B cell (primary cell): ENCODE measurements around the gene TKT. TPM values are rescaled to one million over a fixed set of nuclear protein-coding genes. Genes with fewer than 3 reads are reported as not detected.

ENCODE experiments used
- ATAC-seq: fragments of 200-7000 bp; cut with Tn5 transposase; one replicate; pipeline ENCODE4 v1.10.0; 2021; ENCODE audit warnings: low read depth, mild to moderate bottlenecking, moderate number of reproducible peaks, moderate library complexity
- CTCF ChIA-PET: fragments of 350-600 bp; sonication (Branson Sonifier 250); formaldehyde crosslinking; loops from one replicate; lab custom pipeline; 2021; ENCODE audit warnings: antibody characterized with exemption, inconsistent platforms; lab: Charles Lee
- POLR2A ChIA-PET: fragments of 350-600 bp; sonication (Branson Sonifier 250); formaldehyde crosslinking; loops from one replicate; lab custom pipeline; 2021; ENCODE audit warnings: antibody characterized with exemption; lab: Charles Lee
- DNase-seq: peaks from one replicate; pipeline ENCODE4 v3.0.0; 2013
- H2AFZ ChIP-seq: 2 replicates; pipeline ENCODE4 v1.6.1; 2012; ENCODE audit warnings: mild to moderate bottlenecking, low read depth, low read length; ENCODE audit not compliant: insufficient read depth, poor library complexity, severe bottlenecking
- H3K27ac ChIP-seq, 2 donors: 1 replicate in 1 of 2; 2 replicates in 1 of 2; pipeline ENCODE4 v1.5.1; 2012 to 2013; ENCODE audit warnings: low read length in 2 of 2, mild to moderate bottlenecking in 2 of 2, moderate library complexity in 1 of 2
- H3K27me3 ChIP-seq, 4 experiments: fragments of 200-600 bp in 1 of 4; sonication (generic) in 1 of 4; replicated peaks in 1 of 4; 1 replicate in 2 of 4; 2 replicates in 2 of 4; pipeline versions ENCODE4 v1.6.1 to v1.7.0; 2013 to 2016; ENCODE audit warnings: low read length in 3 of 4, mild to moderate bottlenecking in 2 of 4, mixed read lengths in 1 of 4, moderate library complexity in 1 of 4; ENCODE audit not compliant: insufficient read depth in 4 of 4, control insufficient read depth in 3 of 4; ENCODE audit errors: control extremely low read depth in 1 of 4
- H3K36me3 ChIP-seq, 2 experiments: replicated peaks in 1 of 2; 1 replicate in 1 of 2; 2 replicates in 1 of 2; pipeline versions ENCODE4 v1.6.1 to v1.7.1; 2013; ENCODE audit warnings: low read length in 1 of 2; ENCODE audit not compliant: insufficient read depth in 2 of 2, control insufficient read depth in 1 of 2; ENCODE audit errors: control extremely low read depth in 1 of 2, extremely low read depth in 1 of 2
- H3K4me1 ChIP-seq, 2 donors: fragments of 200-600 bp in 1 of 2; sonication (generic) in 1 of 2; 1 replicate in 1 of 2; 2 replicates in 1 of 2; pipeline versions ENCODE4 v1.5.1 to v1.6.1; 2013 to 2017; ENCODE audit warnings: low read length in 2 of 2; ENCODE audit not compliant: control insufficient read depth in 2 of 2, insufficient read depth in 2 of 2
- H3K4me2 ChIP-seq: replicated peaks from 2 replicates; pipeline ENCODE3; 2012; ENCODE audit warnings: mild to moderate bottlenecking, low read depth, low read length; ENCODE audit not compliant: poor library complexity, severe bottlenecking
- H3K4me3 ChIP-seq, 5 experiments: fragments of 200-600 bp in 1 of 5; sonication (generic) in 1 of 5; 1 replicate in 3 of 5; 2 replicates in 2 of 5; pipeline versions ENCODE4 v1.5.1 to v1.7.0; 2011 to 2016; ENCODE audit warnings: low read length in 4 of 5, mild to moderate bottlenecking in 4 of 5, low read depth in 2 of 5, control low read depth in 1 of 5, moderate library complexity in 1 of 5; ENCODE audit not compliant: insufficient read depth in 1 of 5; ENCODE audit errors: control extremely low read depth in 1 of 5, extremely low read depth in 1 of 5
- H3K79me2 ChIP-seq: fragments of 200-600 bp; sonication (generic); one replicate; pipeline ENCODE4 v1.6.0; 2016; ENCODE audit warnings: low read length; ENCODE audit not compliant: control insufficient read depth, insufficient read depth
- H3K9ac ChIP-seq: fragments of 200-600 bp; sonication (generic); 2 replicates; pipeline ENCODE4 v1.6.1; 2017; ENCODE audit warnings: mild to moderate bottlenecking, low read length, moderate library complexity
- H3K9me3 ChIP-seq, 3 donors: one replicate each; pipeline versions ENCODE4 v1.6.1 to v1.7.1; 2013; ENCODE audit warnings: low read length in 2 of 3; ENCODE audit not compliant: control insufficient read depth in 2 of 3, insufficient read depth in 1 of 3; ENCODE audit errors: control extremely low read depth in 1 of 3
- H4K20me1 ChIP-seq: 2 replicates; pipeline ENCODE4 v1.6.0; 2012; ENCODE audit warnings: mild to moderate bottlenecking, low read length; ENCODE audit not compliant: insufficient read depth, control insufficient read depth, poor library complexity, severe bottlenecking
- H3K27ac Mint-ChIP-seq: one replicate; pipeline ENCODE4 v1.8.0; 2021; ENCODE audit warnings: mixed read lengths
- H3K27me3 Mint-ChIP-seq: one replicate; pipeline ENCODE4 v1.8.0; 2021; ENCODE audit warnings: mixed read lengths
- H3K4me1 Mint-ChIP-seq: one replicate; pipeline ENCODE4 v1.8.0; 2021; ENCODE audit warnings: mixed read lengths
- H3K4me3 Mint-ChIP-seq: one replicate; pipeline ENCODE4 v1.8.0; 2021; ENCODE audit warnings: mixed read lengths
- H3K9me3 Mint-ChIP-seq: one replicate; pipeline ENCODE4 v1.8.0; 2022; ENCODE audit warnings: mixed read lengths; ENCODE audit not compliant: insufficient read depth
- EZH2 ChIP-seq: IDR thresholded peaks from 2 replicates; pipeline ENCODE4 v1.6.1; 2012; ENCODE audit warnings: borderline replicate concordance, low read depth, mild to moderate bottlenecking, moderate library complexity, low read length; ENCODE audit not compliant: insufficient read depth, poor library complexity, severe bottlenecking
- WGBS: methylation state at CpG from one replicate; pipeline ENCODE4 v1.1.5; 2013; ENCODE audit warnings: missing lambda C conversion rate; ENCODE audit not compliant: insufficient coverage; 5-methylcytosine and 5-hydroxymethylcytosine counted together
- intact Hi-C: fragments of 100-400 bp; cut with micrococcal nuclease; formaldehyde crosslinking; loops from one replicate; pipeline ENCODE4 v1.10.0; 2022
- polyA plus RNA-seq: library from polyadenylated mRNA; depleted of rRNA; stranded (reverse); fragments of >200 nt; gene quantifications from 2 replicates; pipeline ENCODE4 v1.2.3, GENCODE V29; 2012
- total RNA-seq, 2 donors: library from RNA; stranded (reverse); fragments of 120-200 nt in 1 of 2; gene quantifications; 1 replicate in 1 of 2; 2 replicates in 1 of 2; pipeline versions ENCODE4 v1.2.3 to v1.2.4, GENCODE V29; 2013 to 2022
- TF ChIP-seq, protein P1 (sequence below): fragments of 200-600 bp; IDR thresholded peaks from one replicate; pipeline ENCODE4 v1.8.0; 2022; ENCODE audit warnings: antibody characterized with exemption, mild to moderate bottlenecking

Gene TKT
- total and polyA plus RNA-seq, 2 donors (not counting 1 experiment from before 2014, with no cell fraction given) = 69.5 to 81.0 TPM

DNA sequence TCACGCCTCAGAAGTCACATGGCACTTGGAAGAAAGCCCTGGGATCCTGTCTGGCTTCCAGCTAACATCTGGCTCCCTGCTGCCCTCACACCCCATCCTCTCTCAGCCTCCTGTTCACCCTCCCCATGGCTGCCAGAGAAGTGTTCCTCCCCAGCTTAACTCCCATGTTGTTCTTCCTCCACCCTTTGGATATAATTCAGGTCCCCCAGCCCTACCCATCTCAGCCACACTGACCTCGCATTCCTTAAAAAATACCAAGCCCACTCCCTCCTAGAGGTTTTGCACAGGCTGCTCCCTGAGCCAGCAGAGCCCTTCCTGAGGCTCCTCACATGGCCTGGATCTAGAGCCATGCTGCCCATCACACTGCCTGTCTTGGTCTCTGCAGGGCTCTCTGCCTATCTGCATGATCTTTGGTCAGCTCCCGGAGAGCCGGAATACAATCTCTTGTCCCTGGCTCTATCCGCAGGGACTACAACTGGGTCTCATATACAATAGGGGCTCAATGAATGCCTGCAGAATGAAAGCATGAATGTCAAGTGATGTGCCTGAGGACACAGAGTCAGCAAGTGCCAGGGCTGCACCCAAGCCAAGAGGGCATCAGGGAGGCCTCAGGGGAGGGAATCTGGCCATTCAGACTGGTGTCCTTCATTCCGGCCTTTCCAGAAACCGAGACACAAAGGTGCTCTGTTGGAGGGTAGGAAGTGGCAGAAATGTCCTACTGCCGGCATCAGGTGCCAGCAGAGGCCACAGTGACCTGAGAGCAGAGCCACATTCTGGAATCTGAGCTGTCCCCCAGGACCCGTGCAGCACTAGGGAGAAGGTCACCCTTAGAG is 3.8 kb upstream of the TKT start:
- ATAC-seq (no peak), DNase-seq (no peak)
- ChIA-PET CTCF (no interaction called here), POLR2A (no interaction called here)
- TF ChIP-seq, protein P1, sequence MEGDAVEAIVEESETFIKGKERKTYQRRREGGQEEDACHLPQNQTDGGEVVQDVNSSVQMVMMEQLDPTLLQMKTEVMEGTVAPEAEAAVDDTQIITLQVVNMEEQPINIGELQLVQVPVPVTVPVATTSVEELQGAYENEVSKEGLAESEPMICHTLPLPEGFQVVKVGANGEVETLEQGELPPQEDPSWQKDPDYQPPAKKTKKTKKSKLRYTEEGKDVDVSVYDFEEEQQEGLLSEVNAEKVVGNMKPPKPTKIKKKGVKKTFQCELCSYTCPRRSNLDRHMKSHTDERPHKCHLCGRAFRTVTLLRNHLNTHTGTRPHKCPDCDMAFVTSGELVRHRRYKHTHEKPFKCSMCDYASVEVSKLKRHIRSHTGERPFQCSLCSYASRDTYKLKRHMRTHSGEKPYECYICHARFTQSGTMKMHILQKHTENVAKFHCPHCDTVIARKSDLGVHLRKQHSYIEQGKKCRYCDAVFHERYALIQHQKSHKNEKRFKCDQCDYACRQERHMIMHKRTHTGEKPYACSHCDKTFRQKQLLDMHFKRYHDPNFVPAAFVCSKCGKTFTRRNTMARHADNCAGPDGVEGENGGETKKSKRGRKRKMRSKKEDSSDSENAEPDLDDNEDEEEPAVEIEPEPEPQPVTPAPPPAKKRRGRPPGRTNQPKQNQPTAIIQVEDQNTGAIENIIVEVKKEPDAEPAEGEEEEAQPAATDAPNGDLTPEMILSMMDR = no peak
- no peak for TF ChIP-seq EZH2
- H3K9ac ChIP-seq = no peak overlapping the region
- H3K4me1 ChIP-seq = peaks cover 4 to 6% of the 10 kb centered on the region in 2 donors
- peaks cover 8% of the 10 kb centered on the region for H3K79me2 ChIP-seq
- Mint-ChIP-seq H3K27me3 (no peaks in the 10 kb centered on the region), H3K4me1 (peaks cover 4% of the 10 kb centered on the region), H3K27ac (no peak overlapping the region), H3K4me3 (no peak overlapping the region), H3K9me3 (no peaks in the 10 kb centered on the region)
- no peaks in the 10 kb centered on the region for H3K36me3 ChIP-seq
- no peaks in the 10 kb centered on the region for H3K27me3 ChIP-seq
- H3K27ac ChIP-seq = no peak overlapping the region
- H3K4me2 ChIP-seq = no peak overlapping the region
- peaks cover under 1% of the 10 kb centered on the region for H4K20me1 ChIP-seq
- H3K9me3 ChIP-seq = no peaks in the 10 kb centered on the region
- H2AFZ ChIP-seq = no peak overlapping the region
- WGBS = 95% methylated on average over 9 of the region's 9 CpGs
- no peak overlapping the region for H3K4me3 ChIP-seq
- intact Hi-C loops = loop anchor here (5.0 to 10.0 kb wide), 3 partner anchors 77 to 365 kb away; partner anchors contain the start of genes DCP1A and STIMATE
